HG02642 (cell line): ENCODE results near the gene DMBX1.

Experiments
- ATAC-seq: cut with Tn5 transposase; IDR thresholded peaks from one replicate; pipeline ENCODE4 v1.9.1; 2021; ENCODE audit warnings: mild to moderate bottlenecking; ENCODE audit not compliant: unreplicated experiment, poor library complexity

The DMBX1 gene

GRCh38 chr1:46480959-46481646, 8.5 kb upstream of the DMBX1 start:
- ATAC-seq: no peak

DNA sequence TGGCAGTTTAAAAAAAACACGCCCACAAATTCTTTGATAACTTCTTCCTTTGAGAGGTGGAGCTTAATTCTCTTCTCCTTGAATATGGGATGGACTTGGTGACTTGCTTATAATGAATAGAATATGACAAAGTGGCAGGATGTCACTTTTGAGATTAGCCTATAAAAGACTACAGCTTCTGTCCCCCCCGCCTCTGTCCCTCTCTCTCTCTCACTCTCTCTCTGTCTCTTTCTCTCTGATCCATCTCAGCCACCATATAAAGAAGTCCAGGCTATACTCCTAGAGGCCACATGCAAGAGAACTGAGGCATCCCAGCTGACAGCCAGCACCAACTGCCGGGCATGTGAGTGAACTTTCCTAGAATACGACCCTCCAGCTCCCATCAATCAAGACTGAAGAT, 7.7 kb upstream of the DMBX1 start:
- ATAC-seq: no peak

DNA sequence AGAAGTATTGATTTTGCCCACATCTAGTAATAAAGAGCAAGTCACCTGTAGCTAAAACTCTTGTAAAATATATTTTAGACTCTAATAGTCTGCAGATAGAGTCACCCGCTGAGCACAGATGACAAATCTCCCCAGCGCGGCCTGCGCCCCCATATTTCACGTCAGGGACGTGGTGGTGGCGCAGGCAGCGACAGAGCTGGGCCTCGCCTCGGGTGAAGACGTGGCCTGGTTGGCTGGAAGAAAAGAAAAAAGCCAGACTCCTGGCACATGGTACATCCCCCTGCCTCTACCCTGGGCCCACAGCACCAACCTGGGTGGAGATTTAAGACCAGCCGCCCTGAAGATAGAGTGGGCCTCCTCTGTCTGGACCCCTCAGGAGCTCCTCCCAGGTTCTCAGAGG, 6.0 kb upstream of the DMBX1 start:
- no peak for ATAC-seq

DNA sequence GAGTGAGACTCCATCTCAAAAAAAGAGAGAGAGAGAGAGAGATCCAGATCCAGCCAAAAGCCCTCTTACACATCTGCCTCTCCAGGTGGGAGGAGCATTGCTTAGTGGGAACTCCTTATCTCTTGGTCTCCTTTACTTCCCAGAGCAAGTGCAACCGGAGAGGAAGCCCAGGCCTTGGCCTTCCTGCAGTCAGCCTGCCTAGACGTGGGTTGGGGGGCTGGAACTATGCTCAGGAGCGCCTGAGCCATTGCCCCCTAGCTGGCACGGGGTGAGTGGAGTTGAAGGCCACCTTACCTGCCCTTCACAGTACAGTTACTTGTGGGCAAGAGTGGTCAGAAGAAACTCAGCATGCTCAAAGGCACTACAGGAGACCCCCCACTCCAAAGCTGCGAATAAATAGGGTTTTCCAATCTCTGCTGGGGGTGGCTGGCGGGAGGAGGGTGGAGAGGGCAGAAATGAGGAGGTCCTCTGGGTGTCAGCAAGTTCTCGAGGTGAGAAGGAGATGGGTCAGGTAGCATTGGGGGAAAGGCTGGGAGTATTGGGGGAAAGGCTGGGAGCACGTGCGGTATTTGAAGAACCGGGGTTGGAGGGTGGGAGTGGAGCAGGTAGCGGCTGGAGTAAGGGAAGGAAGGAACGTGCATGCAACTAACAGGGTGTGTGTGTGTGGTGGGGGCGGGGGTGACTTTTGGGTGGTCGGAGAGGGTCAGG, 4.7 kb upstream of the DMBX1 start:
- ATAC-seq: no peak

GRCh38 chr1:46485564-46486431, 3.8 kb upstream of the DMBX1 start:
- ATAC-seq: no peak

DNA sequence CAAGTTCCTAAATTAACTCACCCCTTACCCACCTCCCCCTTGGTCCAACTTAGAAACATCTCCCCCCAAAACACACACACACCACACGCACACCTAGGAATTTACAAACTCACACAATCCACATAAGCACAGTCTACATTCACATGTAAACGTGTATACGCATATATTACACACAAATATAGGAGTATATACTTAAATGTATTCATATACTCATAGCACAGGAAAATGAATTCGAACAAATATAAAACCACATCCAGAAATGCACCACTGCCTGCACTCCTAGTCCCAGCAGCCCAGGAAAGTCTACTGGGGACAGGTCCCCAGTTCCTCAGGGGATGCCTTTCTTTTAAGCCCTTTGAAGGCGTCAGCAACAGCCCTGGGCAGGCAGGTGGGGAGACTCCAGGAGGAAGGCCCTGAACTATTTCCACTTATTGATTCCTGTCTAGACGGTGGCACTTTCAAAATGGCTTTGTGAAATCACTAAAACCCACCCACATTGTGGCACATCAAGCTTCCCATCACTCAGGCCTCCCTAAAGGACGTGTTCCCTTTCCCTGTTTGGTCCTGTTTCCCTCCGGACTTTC, 3.1 kb upstream of the DMBX1 start:
- ATAC-seq: no peak

- ATAC-seq: no peak
These were observed 1.8 kb upstream of the DMBX1 start for GRCh38 chr1:46487818-46488218.

- no peak for ATAC-seq
These were observed 1.1 kb upstream of the DMBX1 start for GRCh38 chr1:46488343-46489168.

GRCh38 chr1:46489169-46489637, 433 bp upstream of the DMBX1 start:
- ATAC-seq: no peak

DNA sequence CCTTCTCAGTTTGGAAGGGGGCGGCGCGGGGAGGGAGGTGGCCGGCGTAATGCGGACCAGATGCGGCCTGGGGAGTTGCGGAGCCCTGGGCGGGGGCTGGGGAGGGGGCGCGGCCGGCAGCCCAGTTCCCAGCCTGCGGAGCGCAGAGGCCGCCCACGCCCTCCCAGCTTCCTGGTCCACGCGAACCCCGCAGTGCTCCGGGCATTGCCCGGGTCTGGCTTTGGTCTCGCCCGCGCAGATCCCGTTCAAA, 695 bp downstream of the DMBX1 start:
- ATAC-seq: no peak

GRCh38 chr1:46490656-46491442, 1.2 kb downstream of the DMBX1 start:
- no peak for ATAC-seq

- no peak for ATAC-seq
These were observed 2.0 kb downstream of the DMBX1 start for GRCh38 chr1:46491443-46492268.

GRCh38 chr1:46492269-46492853, 2.7 kb downstream of the DMBX1 start:
- no peak for ATAC-seq

GRCh38 chr1:46492871-46493270, 3.2 kb downstream of the DMBX1 start:
- ATAC-seq: no peak

DNA sequence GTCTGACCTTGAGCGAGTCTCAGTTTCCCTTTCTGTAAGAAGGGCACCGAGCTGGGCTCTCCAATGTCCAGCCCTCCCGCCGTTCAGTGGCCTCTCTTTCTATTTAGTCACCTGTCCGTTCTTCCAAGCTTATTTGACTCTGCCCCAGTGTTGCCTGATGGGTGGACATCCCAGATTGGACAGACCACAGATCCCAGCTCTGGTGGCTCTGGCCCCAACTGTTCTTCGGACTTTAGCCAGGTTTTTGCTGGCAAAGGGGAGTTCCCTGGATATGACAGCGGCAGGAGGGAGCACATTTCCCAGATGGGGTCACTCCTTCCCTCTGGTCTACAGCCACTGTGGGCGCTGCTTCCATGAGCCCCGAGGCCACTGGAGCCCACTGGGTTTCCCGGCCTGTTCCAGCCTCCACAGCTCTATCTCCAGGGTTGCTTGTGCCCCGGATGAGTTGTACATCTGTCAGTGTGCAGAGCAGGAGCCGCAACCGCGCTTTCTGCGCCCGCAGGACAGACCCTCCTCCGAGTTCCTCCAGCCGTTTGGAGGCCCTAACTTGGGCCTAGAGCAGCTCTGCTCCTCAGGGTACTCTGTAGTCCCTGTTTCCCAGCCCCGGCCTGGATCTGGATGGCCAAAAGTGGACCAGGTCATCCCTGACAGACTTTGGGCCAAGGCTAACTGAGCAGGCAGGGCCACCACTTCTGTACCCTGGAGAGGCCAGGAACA, 3.8 kb downstream of the DMBX1 start:
- no peak for ATAC-seq

GRCh38 chr1:46494910-46495309, 5.3 kb downstream of the DMBX1 start:
- no peak for ATAC-seq

GRCh38 chr1:46495778-46496177, 6.1 kb downstream of the DMBX1 start:
- ATAC-seq: no peak

DNA sequence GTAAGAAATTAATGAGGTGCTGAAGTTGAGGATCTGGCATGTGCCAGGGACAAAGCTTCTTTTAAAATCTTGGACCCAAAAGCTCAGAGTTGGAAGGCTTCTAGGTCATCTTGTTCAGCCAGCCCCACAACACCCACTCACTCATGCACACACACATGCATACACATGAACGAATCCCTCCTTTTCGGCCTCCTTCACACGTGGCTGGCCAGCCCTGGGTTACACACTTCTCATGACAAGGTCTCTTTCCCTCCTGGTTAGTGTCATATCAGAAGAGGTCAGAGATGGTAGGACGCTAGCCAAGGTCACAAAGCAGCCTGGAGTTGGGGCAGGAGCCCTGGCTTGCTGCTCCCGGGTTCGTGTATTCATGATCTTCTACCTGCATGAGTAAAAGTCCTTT, 6.9 kb downstream of the DMBX1 start:
- ATAC-seq: no peak
